Fibroblast of skin of scalp (primary cell): ENCODE measurements around the gene PAXX.

Experiments
- DNase-seq: peaks from one replicate; pipeline ENCODE4 v3.0.0-alpha.2; 2013

The PAXX gene

DNA sequence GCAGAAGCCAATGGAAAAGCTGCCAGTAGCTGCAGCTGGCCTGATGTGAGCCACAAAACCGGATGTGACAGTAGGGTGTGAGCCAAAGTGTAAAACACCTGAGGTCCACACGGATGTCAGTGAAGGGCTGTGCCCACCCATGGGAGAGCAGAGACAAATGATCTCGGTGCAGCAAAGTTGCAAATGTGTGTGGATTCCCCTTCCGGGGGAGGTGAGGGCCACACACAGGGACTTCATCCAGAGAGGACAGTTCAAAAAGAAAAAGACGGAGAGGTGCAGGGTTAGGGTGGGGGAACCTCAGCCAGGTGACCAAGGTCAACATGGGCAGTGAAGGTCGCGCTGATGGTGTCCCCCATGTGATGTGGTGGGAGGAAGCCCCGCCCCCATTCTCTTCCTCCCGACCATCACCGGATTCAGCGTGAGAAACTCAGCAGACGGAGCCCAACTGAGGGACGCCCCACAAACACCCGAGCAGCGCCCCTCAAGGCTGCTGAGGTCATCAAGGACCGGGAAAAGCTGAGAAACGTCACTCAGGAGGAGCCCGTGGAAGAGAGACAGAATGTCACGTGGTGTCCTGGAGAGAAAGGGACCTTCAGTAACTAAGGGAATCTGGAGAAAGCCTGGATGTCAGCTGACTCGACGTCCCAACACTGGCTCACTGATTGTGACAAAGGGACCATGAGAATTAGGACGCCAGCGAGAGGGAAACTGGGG lies 26.3 kb upstream of the PAXX start:
- no peak for DNase-seq

DNA sequence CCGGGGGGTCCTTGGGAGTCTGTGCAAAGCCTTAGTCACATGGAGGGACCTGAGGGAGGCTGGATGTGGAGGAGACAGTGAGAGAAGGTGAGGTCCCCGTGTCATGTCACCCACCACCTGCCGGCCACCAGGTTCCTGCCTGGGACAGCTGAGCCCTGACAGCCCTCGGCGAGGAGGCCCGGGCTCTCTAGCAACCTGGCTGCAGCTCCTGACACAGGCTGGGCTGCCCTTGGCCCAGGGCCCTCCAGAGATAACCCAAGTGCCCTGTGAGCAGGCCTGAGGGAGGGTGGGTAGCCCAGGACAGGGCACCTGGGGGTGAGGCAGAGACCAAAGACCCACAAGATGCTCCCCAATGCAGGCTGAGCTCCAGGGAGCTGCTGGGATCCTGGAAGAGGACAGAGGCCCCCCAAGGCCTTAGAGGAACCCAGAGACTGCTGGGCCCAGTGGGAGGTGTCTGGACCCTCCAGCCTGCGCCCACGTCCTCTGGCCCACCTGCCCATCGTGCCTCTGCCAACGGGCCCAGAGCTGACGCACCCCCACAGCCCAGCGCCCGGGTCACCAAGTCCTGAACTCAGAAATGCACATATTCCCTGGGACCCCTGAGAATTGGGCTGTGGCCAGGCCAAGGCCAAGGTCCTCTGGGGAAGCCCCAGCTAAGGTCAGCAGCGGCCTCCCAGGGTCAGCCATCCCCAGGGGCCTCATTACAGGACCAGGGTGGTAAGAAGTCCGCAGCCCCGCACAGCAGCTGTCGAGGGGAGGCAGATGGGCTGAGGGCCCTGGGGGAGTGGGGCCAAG lies 23.7 kb upstream of the PAXX start:
- no peak for DNase-seq

GRCh38 chr9:136969150-136969549 lies 23.1 kb upstream of the PAXX start:
- DNase-seq, result no peak

DNA sequence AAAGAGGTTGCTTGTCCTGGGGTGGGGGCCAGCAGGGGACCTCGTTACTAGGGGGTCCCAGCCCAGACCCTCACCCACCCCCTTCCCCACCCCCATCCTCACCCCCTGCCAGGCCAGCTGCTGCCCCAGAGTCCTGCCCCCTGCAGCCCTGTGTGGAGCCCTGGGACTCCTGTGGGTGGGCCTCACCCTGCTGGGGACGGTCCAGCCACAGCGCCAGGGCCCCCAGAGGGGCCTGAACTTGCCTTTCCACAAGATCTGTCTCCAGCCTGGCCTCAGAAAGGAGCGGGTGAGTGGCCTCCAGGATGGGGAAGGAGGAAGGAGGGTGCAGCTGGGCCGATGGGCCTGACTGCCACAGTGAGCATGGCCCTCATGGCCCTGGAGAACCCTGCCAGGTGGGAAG lies 22.4 kb upstream of the PAXX start:
- DNase-seq, result no peak

DNA sequence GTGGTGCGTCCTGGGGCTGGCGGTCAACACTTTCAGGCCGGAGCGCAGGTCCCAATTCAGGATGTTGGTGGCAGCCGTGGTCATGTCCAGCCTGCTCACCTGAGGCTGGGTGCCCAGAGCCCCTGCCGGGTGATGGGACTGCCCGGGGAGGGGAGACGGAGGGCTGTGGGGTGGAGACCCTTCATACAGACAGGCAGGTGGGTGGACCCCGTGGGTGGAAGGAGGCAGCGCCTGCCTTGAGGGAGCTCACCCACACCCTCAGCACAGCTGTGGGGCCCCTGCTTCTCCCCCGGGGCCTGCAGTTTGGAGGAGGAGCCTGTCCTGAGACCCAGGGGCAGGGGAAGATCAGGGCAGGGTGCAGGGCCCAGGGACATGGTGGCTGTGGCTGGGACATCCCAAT lies 21.9 kb upstream of the PAXX start:
- no peak for DNase-seq

- no peak for DNase-seq
Observed at GRCh38 chr9:136971746-136972145, 20.5 kb upstream of the PAXX start.

- no peak for DNase-seq
Observed at GRCh38 chr9:136972335-136972734, 19.9 kb upstream of the PAXX start.

DNA sequence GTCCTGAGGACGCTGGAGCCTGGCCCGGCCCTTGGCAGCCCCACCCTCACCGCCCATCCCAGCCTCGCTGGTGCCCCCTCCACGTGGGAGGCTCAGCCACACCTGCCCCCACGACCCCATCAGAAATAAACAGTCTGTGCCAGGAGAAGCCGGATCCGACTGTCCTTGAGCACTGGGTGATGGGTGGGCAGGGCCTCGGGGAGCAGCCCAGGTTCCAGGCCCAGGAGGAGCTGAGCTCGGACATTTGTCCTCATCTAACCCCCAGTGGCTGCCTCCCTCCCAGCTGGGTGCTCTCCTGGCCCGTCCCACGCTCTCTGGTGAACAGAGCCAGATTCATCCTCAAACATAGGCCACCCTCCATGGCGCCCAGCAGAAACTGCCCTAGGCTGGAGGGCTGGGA lies 19.5 kb upstream of the PAXX start:
- DNase-seq, result no peak

- no peak for DNase-seq
Observed at GRCh38 chr9:136973618-136974617, 18.3 kb upstream of the PAXX start.

- DNase-seq, result no peak
Observed at GRCh38 chr9:136974817-136975535, 17.2 kb upstream of the PAXX start.

DNA sequence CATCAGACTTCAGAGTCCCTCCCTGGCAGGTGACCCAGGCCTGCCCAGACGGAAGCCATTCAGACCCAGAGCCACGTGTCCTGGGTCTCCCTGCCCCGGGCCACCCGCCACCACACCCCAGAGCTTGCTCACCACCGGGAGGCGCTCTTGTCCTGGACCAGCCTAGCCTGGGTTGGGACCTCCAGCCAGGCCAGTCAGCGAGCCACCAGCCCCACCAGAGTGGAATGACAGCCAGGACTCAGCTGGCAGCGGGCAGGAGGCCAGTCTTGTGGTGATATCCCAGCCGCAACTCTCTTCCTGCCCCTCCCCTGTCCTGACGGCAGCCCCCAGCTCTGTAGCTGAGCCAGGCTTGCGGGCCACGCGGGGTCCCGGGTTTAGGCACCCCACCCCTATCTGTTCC lies 16.6 kb upstream of the PAXX start:
- peak; percentile 31 for DNase-seq

- DNase-seq, result no peak
Observed at GRCh38 chr9:136977223-136977622, 15.0 kb upstream of the PAXX start, which contains the start of gene PTGDS. Gene PTGDS, plus strand, starts transcription at chr9:136977504. Its CDS starts 75 bp downstream, at chr9:136977579.

DNA sequence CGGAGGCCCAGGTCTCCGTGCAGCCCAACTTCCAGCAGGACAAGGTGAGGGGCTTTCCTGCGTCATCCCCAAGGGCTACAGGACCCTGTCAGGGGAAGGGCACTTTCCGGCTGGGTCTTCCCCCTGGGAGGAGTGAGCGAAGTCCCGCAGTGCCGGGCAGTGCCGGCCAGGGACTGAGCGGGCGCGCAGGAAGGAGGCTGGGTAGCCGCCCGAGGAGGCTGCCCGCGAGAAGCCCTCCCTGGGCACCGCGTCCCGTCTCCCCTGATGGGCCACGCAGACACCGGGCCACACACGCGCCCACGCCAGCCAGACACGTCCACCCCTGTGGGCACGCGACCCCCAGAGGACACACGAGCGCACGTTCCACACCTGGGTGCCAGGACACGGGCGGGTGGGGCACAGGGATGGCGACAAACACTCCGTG lies 14.6 kb upstream of the PAXX start:
- DNase-seq, result no peak

GRCh38 chr9:136978073-136978864 lies 14.0 kb upstream of the PAXX start:
- DNase-seq, result peak; percentile 65

DNA sequence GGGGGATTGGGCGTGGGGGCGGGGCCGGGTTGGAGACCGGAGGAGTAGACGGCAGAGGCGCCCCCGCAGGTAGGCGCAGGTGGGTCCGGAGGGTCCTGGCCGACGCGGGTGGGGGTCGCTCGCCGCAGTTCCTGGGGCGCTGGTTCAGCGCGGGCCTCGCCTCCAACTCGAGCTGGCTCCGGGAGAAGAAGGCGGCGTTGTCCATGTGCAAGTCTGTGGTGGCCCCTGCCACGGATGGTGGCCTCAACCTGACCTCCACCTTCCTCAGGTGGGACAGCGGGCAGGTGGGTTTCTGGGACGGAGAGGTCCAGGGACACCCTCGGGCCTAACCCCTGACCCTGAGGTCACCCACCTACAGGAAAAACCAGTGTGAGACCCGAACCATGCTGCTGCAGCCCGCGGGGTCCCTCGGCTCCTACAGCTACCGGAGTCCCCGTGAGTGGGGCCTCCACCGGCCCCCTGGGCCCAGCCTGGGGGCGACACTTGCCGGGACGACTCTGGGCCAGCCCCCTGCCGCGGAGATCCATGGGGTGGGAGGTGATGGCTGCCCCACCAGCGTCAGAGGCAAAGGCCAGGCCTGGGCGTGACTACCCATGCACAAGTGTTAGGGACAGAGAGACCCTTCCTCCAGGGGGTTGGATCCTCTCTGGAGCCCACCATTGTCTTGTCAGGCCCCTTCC lies 13.2 kb upstream of the PAXX start:
- DNase-seq, result no peak

- no peak for DNase-seq
Observed at GRCh38 chr9:136979769-136980587, 12.2 kb upstream of the PAXX start.

DNA sequence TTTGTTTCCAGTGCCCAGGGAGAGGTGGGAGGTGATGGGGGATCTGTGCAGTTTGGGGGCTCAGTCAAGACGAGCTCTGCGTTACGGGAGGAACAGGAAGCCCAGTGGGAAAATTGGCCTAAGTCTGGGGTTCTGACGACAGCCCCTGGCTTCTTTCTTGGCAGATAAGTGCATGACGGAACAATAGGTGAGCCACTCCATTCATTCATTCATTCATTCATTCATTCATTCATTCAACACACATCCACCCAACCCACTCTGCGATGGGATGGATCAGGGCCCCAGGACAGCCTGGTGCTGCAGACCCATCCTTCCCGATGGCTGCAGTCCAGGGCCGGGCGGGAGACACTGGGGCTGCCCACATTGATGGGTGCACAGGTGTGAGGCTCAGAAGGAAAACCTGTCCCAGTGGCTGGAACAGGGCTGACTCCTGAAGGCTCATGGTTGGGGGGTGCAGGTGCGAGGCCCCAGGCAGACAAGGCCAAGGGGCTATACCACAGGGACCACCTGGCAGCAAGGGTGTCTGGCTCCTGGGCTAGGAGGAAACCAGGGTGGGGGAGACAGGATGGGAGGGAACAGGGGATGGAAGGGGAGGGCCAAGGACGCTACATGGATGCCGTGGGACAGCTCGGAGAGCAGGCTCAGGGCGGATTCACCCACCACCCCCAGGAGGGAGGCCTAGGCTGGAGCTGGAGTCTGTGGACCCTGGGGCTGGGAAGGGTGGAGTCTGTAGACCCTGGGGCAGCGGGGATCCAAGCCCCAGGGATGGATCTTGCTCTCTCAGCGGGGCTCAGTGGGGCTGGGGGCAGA lies 11.3 kb upstream of the PAXX start:
- DNase-seq, result no peak

DNA sequence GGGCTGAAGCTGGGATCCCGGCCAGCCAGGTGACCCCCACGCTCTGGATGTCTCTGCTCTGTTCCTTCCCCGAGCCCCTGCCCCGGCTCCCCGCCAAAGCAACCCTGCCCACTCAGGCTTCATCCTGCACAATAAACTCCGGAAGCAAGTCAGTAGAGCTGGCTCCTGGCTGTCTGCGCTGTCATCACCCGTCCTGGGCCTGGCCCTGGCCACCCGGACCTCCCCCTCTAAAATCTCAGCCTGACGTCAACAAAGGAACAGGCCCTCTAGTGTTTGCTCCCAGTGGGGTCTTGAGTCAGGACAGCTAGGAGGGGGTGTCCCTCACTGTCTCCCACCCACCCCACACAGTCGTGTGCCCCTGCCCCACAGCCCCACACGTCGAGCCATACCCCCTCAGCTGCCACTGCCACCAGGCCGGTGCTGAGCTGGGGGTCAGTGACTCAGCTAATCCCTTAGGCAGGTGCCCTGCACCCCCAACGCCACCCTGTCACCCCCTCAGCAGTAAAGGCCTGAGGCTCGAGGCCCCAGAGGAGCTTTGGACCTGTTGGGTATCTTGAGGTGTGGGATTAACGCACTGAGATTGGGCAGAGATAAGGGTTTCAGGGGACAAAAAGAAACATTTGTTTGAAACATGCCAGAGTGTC lies 10.5 kb upstream of the PAXX start:
- DNase-seq, result no peak
